HG03139 (cell line): ENCODE results near the gene CLCA2.

Source experiments
- ATAC-seq: cut with Tn5 transposase; IDR thresholded peaks from one replicate; pipeline ENCODE4 v1.9.1; 2021; ENCODE audit not compliant: unreplicated experiment

CLCA2 gene

DNA sequence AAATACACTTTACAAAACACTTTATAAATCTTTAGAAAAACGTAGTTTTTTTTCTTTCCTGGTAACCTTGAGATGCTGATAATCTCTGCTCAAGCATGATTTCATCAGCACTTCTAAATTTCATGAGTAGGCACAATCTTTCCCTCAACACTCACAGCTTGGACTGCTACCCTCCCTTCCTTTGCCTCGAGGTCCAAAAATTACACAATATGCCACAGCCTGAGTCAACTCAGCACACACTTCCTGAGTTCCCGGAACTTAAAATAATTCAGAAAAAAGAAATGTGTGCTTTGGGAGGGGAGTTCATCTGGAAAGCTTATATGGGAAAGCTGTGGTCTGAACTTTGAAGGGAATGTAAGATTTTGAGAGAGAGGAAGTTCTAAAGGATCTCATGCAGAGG lies 5.9 kb downstream of the CLCA2 start:
- ATAC-seq = no peak

DNA sequence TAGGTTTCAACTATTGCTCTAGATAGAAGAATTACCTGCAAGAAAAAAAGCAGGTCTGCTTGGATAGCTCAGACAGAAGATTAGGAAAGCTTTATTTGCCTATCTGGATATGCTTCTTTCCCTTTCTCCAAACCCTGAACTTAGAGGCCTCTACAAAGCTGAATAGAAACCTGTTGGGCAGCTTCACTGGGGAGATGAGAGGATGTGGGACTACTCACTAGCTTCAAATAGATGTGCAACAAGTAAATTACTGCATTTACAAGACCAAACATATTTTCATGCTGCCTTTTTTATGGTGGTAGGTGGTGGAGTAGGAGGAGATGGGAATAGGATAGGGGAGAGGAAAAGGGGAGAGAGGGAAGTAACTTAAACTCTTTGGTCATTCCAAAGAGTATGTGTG lies 6.4 kb downstream of the CLCA2 start:
- ATAC-seq = no peak

DNA sequence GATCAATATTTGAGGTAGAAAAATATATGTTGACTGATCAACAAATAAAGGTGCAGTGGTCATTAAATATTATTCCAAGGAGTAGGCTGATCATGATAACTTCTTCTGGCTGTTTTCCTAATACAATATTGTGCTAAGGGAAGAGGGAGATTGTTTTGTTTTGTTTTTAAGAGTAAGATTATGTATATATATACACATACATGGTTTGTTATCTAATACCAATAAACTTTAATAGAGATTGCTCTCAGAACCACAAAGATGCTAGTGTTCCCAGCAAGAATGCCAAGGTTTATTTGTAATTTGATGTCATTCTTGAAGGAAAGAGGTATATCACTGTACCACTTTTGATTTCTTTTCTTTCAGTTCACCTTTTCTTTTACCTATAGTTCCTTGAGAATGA lies 10.1 kb downstream of the CLCA2 start:
- no peak for ATAC-seq

DNA sequence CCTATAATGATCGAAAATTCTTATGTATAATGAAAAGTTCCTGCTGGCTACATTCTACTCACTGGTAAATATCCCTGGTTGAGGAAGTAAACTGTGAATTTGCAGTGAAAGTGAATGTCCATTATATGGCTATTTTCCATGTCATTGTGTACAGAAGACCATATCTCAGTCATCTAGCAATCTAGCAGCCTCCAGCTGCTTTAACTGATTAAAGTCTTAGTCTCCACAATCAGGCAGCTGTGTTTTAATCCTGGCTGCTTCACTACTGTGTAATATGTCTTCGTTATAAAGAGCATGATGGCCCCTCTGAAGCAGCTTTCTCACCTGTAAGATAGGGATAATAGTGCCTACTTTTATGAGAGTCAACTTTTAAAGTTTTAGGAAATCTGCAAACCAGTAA lies 11.4 kb downstream of the CLCA2 start:
- ATAC-seq = no peak

DNA sequence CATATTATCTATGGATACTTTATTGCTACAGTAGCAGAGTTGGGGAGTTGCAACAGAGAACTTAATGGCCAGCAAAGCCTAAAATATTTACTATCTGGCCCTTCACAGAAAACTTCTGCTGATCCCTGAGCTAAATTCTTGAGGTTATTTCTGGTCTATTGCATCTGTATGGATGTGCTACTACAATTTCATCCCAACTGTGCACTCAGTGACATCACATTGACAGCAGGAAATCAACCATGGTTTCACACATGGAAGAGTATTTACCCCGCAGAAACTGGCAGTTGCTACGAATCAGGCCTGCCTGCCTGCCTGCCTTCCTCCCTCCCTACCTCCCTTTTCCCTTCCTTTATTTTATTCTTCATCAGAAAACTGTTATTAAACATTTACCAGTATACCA lies 12.1 kb downstream of the CLCA2 start:
- ATAC-seq = no peak

DNA sequence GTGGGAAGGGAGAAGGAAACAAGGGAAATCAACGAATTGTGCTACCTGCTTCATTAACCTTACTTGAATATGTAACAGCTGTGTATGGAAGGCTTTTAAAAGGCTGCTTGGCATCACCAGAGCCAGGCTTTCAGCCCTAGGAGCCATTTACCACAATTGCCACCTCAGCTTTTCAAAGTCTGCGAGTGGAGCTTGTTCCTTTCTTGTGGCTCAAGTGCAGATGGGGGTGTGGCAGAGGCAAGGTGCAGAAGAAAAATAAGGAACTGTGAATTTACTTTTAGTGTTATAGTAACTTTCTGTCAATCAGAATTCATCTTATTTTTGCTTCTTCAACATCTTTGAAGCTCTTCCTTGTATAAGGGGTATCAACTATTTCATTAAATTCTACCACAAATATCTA lies 17.6 kb downstream of the CLCA2 start:
- ATAC-seq = no peak

DNA sequence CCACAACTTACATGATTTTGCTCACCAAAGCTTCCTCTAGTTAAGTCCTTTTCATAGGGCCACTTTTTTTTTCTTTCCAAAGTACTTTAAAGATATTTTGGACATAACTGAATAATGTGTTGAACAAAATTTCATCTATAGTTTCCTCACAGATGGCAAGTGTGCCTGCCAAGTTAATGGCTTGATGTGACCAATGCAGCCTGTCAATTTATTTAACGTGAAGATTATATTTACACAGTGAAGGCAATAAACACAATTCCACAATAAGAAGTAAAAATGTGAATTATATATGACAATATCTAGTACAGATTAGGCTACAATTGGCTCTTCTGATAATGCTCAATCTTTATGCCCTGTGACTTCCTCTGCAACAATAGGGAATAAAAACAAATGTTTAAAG lies 18.0 kb downstream of the CLCA2 start:
- no peak for ATAC-seq

DNA sequence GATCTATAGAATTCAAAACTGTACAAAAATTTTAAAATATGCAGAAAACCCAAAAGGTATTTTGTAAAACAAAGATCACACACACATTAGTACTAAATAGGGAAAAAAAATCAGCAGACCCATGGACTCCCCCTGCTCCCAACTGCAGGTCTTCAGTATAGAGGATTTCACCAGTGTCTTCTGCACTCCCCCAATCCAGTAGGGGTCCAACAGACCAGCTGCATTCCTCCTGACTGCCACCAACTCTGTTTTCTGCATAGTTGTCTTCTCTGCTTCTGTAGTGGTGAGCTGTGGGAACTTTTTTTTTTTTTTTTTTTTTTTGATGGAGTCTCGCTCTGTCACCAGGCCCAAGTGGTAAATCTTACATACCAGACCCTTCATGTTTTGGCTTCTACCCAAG lies 21.9 kb downstream of the CLCA2 start:
- ATAC-seq = no peak

DNA sequence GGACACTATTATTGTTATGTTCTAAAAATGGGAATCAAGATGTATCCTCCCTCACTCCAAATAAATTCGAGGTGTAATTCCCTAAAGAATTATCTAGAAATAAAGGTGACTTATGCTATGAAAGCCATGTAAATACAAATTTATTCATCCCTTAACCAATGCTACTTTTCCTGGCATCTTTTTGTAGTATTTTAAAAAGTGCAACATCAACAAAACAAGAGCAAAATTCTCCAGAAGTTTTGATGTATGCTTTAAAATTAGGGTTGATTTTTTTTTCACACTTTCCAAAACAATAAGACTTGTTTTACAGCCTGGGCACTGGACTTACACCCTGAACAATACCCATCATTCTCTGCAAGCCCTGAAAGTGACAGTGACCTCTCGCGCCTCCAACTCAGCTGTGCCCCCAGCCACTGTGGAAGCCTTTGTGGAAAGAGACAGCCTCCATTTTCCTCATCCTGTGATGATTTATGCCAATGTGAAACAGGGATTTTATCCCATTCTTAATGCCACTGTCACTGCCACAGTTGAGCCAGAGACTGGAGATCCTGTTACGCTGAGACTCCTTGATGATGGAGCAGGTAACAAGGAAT lies 23.3 kb downstream of the CLCA2 start:
- ATAC-seq = no peak

DNA sequence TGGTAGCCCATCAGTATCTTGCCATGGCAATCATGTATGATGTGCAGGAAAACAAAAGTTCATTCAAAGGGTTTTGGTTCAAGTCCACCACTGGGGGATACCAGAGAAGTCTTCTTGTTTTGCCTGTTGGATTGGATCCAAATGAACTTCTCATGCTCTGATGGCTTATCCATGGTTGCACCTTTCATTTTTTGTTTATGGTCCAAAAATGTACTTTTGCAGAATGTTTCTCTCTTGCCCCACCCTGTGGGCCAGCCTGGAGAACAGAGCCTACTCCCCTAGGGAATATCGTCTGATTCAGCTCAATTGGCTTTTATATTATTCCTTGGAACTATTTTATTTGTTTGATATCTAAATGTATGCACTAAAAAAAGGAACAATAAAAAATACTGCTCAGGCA lies 24.7 kb downstream of the CLCA2 start:
- no peak for ATAC-seq

DNA sequence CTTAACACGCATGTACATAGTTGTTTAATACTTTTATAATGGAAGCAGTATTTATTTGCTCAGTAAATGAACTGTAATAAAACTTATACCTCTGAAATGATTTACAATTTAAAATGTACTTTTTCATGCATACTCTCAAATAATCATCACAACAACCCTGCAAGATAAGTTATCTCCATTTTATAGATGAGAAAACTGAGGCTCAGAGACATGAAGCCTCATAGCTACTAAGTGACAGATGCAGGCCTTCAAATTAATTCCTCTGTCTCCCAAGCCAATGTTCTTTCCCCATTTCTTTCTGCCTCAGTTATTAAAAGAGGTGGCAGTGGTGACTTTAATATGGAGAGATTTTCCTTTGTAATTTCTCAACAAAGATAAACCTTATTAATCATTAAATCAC lies 25.1 kb downstream of the CLCA2 start:
- no peak for ATAC-seq

DNA sequence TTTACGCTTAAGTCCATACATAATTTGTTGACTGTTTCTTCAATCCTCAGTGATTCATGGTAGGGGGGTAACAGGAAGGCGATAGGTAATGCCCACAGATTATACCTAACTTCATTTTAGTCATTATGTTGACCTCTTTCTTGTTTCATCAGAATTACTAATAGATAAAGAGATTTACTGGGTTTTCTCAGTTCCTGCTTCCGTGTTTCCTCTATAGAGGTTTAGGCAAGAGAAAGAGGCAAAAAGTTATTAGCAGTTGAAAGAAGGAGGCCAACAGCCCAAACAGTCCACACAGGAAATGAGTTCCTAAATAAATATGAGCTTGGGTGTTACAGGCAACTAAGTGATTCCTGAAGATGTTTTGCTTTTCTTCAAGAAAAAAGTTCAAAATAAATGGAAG lies 26.9 kb downstream of the CLCA2 start:
- ATAC-seq = no peak

DNA sequence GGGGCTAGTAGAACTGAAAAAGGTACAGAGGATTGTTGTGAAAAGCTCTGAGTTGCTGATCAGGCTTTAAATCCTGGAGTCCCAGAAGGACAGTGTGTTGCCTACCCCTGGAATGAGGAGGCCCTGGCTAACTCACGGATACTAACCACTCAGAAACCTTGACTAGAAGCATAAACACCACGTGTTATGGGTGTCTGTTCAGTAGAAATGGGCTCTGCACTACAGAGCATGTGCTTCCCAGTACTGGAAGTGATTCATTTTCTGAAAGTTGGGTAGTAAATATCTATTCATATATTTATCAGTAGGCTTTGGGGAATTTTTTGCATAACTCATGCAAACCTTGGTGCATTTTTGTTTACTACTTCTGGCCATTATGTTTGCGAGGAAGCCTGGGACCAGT lies 29.7 kb downstream of the CLCA2 start:
- ATAC-seq = no peak

DNA sequence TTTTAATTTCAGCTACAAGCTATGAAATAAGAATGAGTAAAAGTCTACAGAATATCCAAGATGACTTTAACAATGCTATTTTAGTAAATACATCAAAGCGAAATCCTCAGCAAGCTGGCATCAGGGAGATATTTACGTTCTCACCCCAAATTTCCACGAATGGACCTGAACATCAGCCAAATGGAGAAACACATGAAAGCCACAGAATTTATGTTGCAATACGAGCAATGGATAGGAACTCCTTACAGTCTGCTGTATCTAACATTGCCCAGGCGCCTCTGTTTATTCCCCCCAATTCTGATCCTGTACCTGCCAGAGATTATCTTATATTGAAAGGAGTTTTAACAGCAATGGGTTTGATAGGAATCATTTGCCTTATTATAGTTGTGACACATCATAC lies 31.1 kb downstream of the CLCA2 start:
- ATAC-seq = no peak

DNA sequence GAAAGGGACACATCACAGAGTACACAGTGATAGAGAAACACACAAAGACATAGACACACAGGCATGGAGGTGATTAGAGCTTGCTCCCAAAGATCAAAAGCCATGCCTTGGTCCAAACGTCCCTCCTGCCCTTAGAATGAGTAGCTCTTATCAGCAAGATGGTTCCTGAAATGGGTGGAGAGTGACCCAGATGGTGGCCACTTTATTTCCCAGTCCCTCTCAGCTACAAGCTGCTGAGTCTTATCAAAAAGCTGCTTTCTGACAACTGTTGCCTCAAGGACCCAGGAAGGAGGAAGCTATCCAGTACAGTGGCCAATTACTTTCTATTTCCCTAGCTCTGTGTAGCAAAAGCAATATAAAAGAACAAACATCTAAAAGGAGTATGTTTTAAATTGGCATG lies 37.0 kb downstream of the CLCA2 start:
- ATAC-seq = no peak

DNA sequence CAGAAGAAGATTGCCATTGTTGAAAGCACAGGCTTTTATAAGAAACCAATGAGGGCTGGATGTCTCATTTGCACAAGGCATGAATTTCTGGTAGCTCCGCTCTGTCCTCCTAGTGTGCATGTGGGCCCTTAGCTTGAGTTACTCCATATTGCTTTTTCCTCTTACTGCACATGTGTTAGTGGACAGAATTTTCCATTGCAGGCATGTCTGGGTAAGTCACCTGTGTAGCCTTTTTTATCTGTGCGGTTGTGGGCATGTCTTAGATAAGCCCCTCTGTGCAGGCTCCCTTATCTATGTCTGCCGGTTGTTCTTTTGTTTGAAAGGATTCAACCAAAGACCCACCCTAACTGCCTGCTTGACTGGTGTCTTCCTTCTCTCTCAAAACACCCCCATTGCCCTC lies 37.5 kb downstream of the CLCA2 start:
- ATAC-seq = no peak

DNA sequence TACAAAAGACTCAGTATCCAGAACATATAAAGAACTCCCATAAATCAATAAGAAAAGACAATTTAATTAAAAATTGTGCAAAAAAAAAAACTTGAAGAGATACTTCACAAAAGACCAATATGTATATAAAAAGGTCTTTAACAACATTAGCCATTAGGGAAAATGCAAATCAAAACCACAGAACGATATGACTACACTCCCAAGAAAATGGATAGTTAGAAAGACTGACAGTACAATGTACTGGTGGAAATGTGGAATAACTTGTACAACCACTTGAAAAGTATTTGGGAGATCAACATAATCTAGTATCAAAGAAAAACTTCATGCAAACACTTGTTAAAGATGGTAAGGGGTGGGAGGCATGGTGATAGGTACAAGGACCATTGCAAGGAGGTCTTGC lies 40.8 kb downstream of the CLCA2 start:
- no peak for ATAC-seq

DNA sequence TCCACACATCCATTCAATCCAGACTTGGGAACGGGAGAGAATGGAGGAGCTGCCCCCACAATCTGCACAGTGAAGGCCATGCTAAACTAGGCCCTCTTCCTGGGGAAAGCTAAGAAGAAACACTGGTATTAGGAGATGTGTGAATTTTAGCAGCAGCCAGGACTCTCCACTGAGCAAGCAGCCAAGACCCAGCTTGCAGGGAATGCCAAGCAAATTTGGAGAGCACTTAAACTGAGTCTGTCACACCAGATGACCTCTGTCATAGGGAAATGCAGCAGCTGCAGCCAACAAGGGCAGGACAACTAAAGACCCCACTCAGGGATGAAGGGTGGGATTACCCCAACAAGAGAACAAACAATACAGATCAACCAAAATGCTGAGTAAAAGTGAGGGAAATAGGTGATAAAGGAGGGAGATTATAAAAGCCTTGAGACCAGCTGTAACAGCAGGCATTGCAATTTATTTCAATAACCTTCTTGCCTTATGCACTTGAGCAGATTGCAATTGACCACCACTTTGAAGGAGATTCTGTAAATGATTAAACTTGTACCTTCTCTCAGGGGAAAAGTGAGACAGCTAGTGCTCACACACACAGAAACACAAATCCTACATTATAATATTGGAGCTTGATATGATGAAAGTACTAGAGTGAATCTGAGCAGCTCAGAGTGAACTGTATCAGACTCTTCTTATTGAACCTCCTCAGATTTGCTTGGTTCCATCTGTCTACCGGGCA lies 42.3 kb downstream of the CLCA2 start:
- ATAC-seq = no peak

DNA sequence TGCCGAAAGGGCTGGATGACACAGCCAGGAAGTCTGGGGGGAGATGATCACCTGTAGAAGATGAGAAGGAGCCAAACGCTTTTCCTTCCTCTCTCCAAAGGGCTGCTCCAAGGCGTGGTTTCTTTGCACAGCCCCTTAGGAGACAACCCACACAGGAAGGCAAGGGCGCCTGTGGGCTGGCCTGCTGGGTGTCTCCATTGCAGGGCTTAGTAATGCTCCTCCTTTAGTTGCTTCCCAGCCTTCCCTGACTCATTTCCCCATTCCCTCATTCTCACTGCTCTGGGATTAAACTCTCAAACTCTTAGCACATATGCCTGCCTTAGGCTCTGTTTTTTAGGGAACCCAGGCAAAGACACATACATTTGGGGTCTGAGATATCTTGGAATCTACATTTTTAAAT lies 43.0 kb downstream of the CLCA2 start:
- ATAC-seq = no peak

DNA sequence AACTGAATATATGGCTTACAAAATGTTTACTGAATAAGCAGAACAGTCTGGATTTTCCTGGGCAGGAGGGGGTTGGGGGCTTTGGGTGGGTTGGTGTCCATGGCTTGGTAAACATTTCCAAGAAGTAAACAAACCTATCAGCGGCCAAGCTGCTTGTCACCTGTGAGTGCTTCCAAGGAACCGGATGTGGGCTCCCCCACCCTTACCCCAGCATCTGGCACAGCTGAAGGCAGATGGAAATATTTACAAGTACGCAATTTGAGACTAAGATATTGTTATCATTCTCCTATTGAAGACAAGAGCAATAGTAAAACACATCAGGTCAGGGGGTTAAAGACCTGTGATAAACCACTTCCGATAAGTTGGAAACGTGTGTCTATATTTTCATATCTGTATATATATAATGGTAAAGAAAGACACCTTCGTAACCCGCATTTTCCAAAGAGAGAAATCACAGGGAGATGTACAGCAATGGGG lies 44.6 kb downstream of the CLCA2 start, which contains the start of gene CLCA1:
Gene CLCA1, plus strand, starts transcription at position 427 of the 477 bp plus-strand sequence. Its CDS starts 45 bp downstream, at position 472.
- ATAC-seq = no peak

DNA sequence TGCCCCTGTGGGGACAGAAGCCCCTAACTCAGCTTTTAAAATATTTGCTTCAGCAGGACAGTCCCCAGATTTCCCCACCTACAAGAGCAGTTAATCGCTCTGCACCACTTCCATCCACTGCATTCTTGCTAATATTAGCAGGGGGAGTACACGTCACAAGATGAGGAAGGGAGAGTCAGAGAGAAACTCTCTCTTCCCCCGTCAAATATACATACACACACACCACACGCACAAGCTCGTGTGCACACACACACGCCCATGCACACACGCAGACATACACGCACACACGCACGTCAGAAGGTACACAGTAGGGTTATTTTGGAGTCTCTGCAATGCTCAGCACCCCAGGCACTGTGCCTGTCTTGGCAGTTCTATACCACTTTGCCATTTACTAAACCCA lies 46.9 kb downstream of the CLCA2 start:
- ATAC-seq = no peak

DNA sequence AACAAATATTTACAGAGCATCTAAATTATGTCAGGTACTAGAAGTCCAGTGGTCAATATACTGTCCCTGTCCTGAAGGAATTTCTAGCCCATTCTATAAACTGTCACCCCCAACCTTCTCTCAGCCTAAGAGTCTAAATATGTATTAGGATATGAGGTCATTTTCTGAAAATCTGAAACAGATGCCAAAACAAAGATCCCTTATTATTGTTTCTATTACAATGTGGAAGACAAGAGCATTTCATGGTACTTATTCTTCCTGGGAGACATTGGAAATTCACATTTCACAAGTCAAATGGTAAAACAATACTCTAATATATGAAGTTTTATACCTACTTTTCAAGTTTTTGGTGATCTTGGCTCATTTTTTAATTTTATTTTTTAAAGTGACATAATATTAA lies 47.3 kb downstream of the CLCA2 start:
- no peak for ATAC-seq

DNA sequence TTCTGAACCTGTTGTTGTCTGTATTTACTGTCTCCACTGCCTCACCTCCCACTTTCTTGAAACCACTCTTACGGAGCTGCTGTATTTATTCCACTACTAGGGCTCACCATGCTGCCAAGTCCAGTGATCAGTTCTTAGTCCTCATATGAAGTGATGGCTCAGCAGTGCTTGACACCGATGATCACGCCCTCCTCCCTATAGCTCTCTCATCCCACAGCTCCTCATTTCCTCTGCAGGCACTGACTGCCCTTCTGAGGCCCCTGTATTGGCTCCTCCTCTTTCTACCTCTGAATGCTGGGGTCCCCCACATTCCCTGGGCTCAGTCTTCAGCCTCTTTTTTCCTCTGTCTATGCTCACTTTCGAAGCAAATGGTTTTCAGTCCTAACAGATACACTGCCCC lies 48.2 kb downstream of the CLCA2 start:
- ATAC-seq = no peak
